Parathyroid adenoma (tissue), 2 donors: ENCODE results near the gene OPALIN.

ENCODE experiments used
- H2AFZ ChIP-seq: fragments of 300-600 bp; sonication (generic); one replicate; pipeline ENCODE4 v1.7.0; 2017; ENCODE audit warnings: antibody characterized with exemption, mild to moderate bottlenecking
- H3K27ac ChIP-seq: fragments of 300-600 bp; sonication (generic); one replicate; pipeline ENCODE4 v1.7.0; 2017
- H3K27me3 ChIP-seq: fragments of 300-600 bp; sonication (generic); one replicate; pipeline ENCODE4 v1.7.0; 2017; ENCODE audit warnings: low read length; ENCODE audit not compliant: control insufficient read depth, insufficient read depth
- H3K36me3 ChIP-seq: fragments of 300-600 bp; sonication (generic); one replicate; pipeline ENCODE4 v1.7.0; 2017; ENCODE audit warnings: low read length; ENCODE audit not compliant: control insufficient read depth, insufficient read depth
- H3K4me1 ChIP-seq: fragments of 300-600 bp; sonication (generic); one replicate; pipeline ENCODE4 v1.7.0; 2017; ENCODE audit warnings: control low read depth
- H3K4me2 ChIP-seq: fragments of 300-600 bp; sonication (generic); one replicate; pipeline ENCODE4 v1.7.0; 2017; ENCODE audit warnings: low read length
- H3K4me3 ChIP-seq: fragments of 300-600 bp; sonication (generic); one replicate; pipeline ENCODE4 v1.7.0; 2017; ENCODE audit warnings: low read depth, low read length
- H3K79me2 ChIP-seq: fragments of 300-600 bp; sonication (generic); one replicate; pipeline ENCODE4 v1.7.0; 2017; ENCODE audit warnings: control low read depth
- H3K9ac ChIP-seq: fragments of 300-600 bp; sonication (generic); one replicate; pipeline ENCODE4 v1.7.0; 2017; ENCODE audit warnings: mild to moderate bottlenecking
- H3K9me3 ChIP-seq: fragments of 300-600 bp; sonication (generic); one replicate; pipeline ENCODE4 v1.7.0; 2017; ENCODE audit warnings: low read length; ENCODE audit not compliant: control insufficient read depth
- TF ChIP-seq, protein P1 (sequence below): fragments of 300-600 bp; sonication (generic); IDR thresholded peaks from one replicate; pipeline ENCODE4 v1.7.0; 2017; ENCODE audit warnings: antibody characterized with exemption, mild to moderate bottlenecking
- donor health status: primary hyperparathyroidism.

The OPALIN gene, protein sequence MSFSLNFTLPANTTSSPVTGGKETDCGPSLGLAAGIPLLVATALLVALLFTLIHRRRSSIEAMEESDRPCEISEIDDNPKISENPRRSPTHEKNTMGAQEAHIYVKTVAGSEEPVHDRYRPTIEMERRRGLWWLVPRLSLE

DNA sequence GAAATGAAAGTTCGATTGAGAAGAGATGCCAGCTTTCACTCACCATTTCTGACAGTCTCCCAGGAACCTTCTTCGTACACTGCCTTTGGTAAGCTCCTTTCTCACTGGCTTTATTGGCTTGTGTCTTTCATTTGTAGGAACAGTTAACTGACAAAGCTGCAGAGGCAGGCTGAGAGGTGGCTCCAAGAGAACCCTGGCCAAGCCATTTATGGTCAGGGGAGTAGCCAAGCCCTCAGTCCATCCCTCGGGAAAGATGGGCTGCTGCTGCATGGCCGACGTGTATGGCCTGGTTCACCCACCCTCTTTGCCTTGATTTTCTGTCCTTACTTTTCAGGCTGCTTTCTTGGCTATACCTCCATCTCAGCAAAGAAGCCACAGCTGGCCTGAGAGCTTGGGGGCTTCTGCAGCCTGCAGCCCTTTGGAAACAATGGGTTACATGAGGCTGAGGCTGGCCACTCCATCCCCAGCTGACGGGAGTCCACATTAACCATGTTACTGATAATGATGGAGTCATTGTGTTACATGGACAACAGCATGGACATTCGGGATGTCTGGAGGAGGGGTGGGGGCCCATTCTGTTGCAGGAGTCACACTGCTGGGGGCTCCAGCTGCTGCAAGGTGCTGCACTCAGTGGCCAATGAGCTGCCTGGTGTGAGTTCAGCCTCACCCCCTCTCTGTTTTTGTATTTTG lies at the start of gene OPALIN:
TSS of gene OPALIN (minus strand) at position 152 of the 690 bp plus-strand sequence. CDS start at position 46, 106 bp downstream.
- Histone ChIP-seq H3K79me2 (no peaks in the 10 kb centered on the region), H3K36me3 (no peaks in the 10 kb centered on the region), H3K4me2 (no peak within 1 kb of the TSS), H3K4me1 (peaks cover 13% of the 10 kb centered on the region), H2AFZ (peak within 1 kb of the TSS; percentile 41), H3K9me3 (no peaks in the 10 kb centered on the region), H3K9ac (no peak within 1 kb of the TSS), H3K27ac (no peak within 1 kb of the TSS), H3K27me3 (no peaks in the 10 kb centered on the region), H3K4me3 (no peak within 1 kb of the TSS)
- TF ChIP-seq, protein P1, sequence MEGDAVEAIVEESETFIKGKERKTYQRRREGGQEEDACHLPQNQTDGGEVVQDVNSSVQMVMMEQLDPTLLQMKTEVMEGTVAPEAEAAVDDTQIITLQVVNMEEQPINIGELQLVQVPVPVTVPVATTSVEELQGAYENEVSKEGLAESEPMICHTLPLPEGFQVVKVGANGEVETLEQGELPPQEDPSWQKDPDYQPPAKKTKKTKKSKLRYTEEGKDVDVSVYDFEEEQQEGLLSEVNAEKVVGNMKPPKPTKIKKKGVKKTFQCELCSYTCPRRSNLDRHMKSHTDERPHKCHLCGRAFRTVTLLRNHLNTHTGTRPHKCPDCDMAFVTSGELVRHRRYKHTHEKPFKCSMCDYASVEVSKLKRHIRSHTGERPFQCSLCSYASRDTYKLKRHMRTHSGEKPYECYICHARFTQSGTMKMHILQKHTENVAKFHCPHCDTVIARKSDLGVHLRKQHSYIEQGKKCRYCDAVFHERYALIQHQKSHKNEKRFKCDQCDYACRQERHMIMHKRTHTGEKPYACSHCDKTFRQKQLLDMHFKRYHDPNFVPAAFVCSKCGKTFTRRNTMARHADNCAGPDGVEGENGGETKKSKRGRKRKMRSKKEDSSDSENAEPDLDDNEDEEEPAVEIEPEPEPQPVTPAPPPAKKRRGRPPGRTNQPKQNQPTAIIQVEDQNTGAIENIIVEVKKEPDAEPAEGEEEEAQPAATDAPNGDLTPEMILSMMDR = no peak

DNA sequence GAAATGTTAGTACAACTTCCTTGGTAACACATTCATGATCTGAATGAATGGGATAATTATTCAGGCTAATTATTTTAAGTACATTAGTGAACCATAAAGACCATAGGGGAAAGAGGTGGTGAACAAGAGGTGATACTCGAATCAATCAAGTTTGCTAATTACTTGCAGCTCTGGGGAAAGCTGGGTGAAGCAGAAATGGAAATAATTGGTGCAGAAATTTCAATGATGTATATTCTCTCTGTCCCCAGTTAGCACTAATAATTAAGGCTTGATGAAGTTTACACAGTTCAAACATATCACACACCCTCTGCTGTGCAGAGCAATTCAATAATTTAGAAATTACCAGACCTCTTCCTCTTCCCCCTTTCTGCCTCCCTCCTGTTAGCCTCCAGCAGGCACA lies 49.4 kb upstream of the OPALIN start:
- no peaks in the 10 kb centered on the region for H3K9me3 ChIP-seq
- no peaks in the 10 kb centered on the region for H3K79me2 ChIP-seq
- no peaks in the 10 kb centered on the region for H3K36me3 ChIP-seq
- TF ChIP-seq, protein P1 = no peak
- no peak overlapping the region for H3K4me2 ChIP-seq
- no peaks in the 10 kb centered on the region for H3K27me3 ChIP-seq
- no peaks in the 10 kb centered on the region for H3K4me1 ChIP-seq
- H2AFZ ChIP-seq = no peak overlapping the region
- H3K4me3 ChIP-seq = no peak overlapping the region
- no peak overlapping the region for H3K27ac ChIP-seq
- no peak overlapping the region for H3K9ac ChIP-seq

DNA sequence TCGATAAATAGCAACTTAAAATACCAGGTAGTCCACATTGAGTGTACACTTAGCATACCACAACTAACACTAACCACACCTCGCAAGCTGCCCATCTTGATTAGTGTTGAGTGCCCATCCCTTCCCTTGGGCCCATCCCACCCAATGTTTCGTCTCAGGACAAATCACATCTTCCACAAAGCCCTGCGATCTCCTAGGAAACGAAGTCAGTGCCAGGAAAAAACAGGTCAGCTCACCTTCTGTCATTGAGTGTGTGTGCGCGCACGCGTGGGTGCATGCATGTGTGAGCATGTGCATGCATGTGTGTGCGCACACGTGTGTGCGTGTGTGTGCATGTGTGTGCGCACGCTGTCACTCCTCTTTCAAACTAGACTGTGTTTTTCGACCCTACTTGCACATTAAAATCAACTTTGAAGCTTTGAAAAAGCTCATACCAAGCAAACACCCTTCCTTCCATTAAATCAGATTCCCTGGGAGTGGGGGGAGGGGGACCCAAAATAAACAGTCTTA lies 48.8 kb upstream of the OPALIN start:
- Histone ChIP-seq H3K4me2 (no peak overlapping the region), H3K79me2 (no peaks in the 10 kb centered on the region), H3K4me3 (no peak overlapping the region), H2AFZ (no peak overlapping the region), H3K9ac (no peak overlapping the region), H3K4me1 (no peaks in the 10 kb centered on the region), H3K27ac (no peak overlapping the region), H3K36me3 (no peaks in the 10 kb centered on the region), H3K9me3 (no peaks in the 10 kb centered on the region), H3K27me3 (no peaks in the 10 kb centered on the region)
- TF ChIP-seq, protein P1 = no peak

DNA sequence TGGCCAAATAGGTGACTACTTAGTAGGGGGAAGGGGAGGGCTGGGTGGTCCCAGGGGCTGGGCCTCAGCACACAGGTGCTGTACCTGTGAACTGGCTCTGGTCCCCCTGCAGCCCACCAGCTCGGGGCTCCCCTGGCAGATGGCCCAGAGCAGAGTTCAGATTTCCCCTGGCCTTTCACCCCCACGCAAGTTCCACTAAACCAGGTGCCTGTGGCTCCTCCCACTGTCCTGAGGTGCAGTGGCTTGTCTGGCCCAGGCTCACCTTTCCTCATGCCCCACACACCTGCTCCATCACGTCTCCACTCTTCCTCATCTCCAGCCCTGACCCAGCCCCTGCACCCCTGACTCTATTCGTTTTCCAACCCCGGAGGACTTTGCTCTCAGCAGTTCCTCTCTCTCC lies 47.3 kb upstream of the OPALIN start:
- H2AFZ ChIP-seq = no peak overlapping the region
- no peaks in the 10 kb centered on the region for H3K36me3 ChIP-seq
- no peak overlapping the region for H3K9ac ChIP-seq
- no peak overlapping the region for H3K27ac ChIP-seq
- no peaks in the 10 kb centered on the region for H3K9me3 ChIP-seq
- no peaks in the 10 kb centered on the region for H3K27me3 ChIP-seq
- no peak overlapping the region for H3K4me3 ChIP-seq
- no peaks in the 10 kb centered on the region for H3K4me1 ChIP-seq
- no peaks in the 10 kb centered on the region for H3K79me2 ChIP-seq
- H3K4me2 ChIP-seq = no peak overlapping the region
- TF ChIP-seq, protein P1 = no peak
